CD14-positive monocyte (primary cell): Measurements from ENCODE around the gene PLA2G6. TPM values are rescaled to one million over a fixed set of nuclear protein-coding genes. Genes with fewer than 3 reads are reported as not detected.

ENCODE experiments used
- DNase-seq, 3 donors: peaks; one replicate each; pipeline ENCODE4 v3.0.0-alpha.2; 2011 to 2022
- H2AFZ ChIP-seq: 2 replicates; pipeline ENCODE4 v1.6.0; 2012; ENCODE audit warnings: mild to moderate bottlenecking, low read depth, low read length, inconsistent platforms; ENCODE audit not compliant: insufficient read depth, poor library complexity, severe bottlenecking
- H3K27ac ChIP-seq, 2 donors: 1 replicate in 1 of 2; 2 replicates in 1 of 2; pipeline ENCODE4 v1.5.1; 2012 to 2013; ENCODE audit warnings: low read length in 2 of 2, control low read depth in 1 of 2, inconsistent platforms in 1 of 2, low read depth in 1 of 2, mild to moderate bottlenecking in 1 of 2
- H3K27me3 ChIP-seq, 2 donors: one replicate each; pipeline versions ENCODE4 v1.6.0 to v1.6.1; 2011 to 2013; ENCODE audit warnings: low read length in 2 of 2; ENCODE audit not compliant: control insufficient read depth in 2 of 2, insufficient read depth in 2 of 2
- H3K36me3 ChIP-seq, 2 donors: replicated peaks in 1 of 2; 1 replicate in 1 of 2; 2 replicates in 1 of 2; pipeline versions ENCODE4 v1.5.1 to v1.6.1; 2012 to 2013; ENCODE audit warnings: low read length in 2 of 2, control low read depth in 1 of 2, inconsistent platforms in 1 of 2, mild to moderate bottlenecking in 1 of 2; ENCODE audit not compliant: insufficient read depth in 2 of 2, control insufficient read depth in 1 of 2
- H3K4me1 ChIP-seq, 2 donors: 1 replicate in 1 of 2; 2 replicates in 1 of 2; pipeline versions ENCODE4 v1.5.1 to v1.6.1; 2012 to 2013; ENCODE audit warnings: low read length in 2 of 2, control low read depth in 1 of 2, inconsistent platforms in 1 of 2, mild to moderate bottlenecking in 1 of 2, moderate library complexity in 1 of 2; ENCODE audit not compliant: insufficient read depth in 2 of 2, control insufficient read depth in 1 of 2
- H3K4me2 ChIP-seq: replicated peaks from 2 replicates; pipeline ENCODE3; 2012; ENCODE audit warnings: low read length, moderate library complexity, mild to moderate bottlenecking; ENCODE audit not compliant: poor library complexity, severe bottlenecking; ENCODE audit errors: extremely low read depth
- H3K4me3 ChIP-seq, 3 experiments: fragments of 200-600 bp in 1 of 3; sonication (generic) in 1 of 3; replicated peaks in 1 of 3; 1 replicate in 2 of 3; 2 replicates in 1 of 3; pipeline ENCODE4 v1.5.1; 2011 to 2013; ENCODE audit warnings: low read length in 3 of 3, mild to moderate bottlenecking in 3 of 3, control low read depth in 2 of 3, low read depth in 2 of 3, inconsistent platforms in 1 of 3, moderate library complexity in 1 of 3
- H3K79me2 ChIP-seq: 2 replicates; pipeline ENCODE4 v1.6.0; 2012; ENCODE audit warnings: mild to moderate bottlenecking, control low read depth, inconsistent platforms, low read length, moderate library complexity; ENCODE audit not compliant: insufficient read depth
- H3K9ac ChIP-seq: 2 replicates; pipeline ENCODE4 v1.6.0; 2017; ENCODE audit warnings: low read length, mild to moderate bottlenecking; ENCODE audit not compliant: insufficient read depth, poor library complexity, severe bottlenecking
- H3K9me3 ChIP-seq, 2 donors: replicated peaks in 1 of 2; 1 replicate in 1 of 2; 2 replicates in 1 of 2; pipeline versions ENCODE4 v1.5.1 to v1.6.1; 2012 to 2013; ENCODE audit warnings: low read length in 2 of 2, control low read depth in 1 of 2; ENCODE audit not compliant: control insufficient read depth in 1 of 2, insufficient read depth in 1 of 2
- H4K20me1 ChIP-seq: 2 replicates; pipeline ENCODE4 v1.6.0; 2012; ENCODE audit warnings: mild to moderate bottlenecking, low read length, control low read depth, moderate library complexity; ENCODE audit not compliant: insufficient read depth
- H3K27ac Mint-ChIP-seq, 7 donors: one replicate each; pipeline ENCODE4 v1.8.0; 2020; ENCODE audit warnings: mild to moderate bottlenecking in 7 of 7, mixed read lengths in 7 of 7, moderate library complexity in 6 of 7, inconsistent platforms in 2 of 7
- H3K27me3 Mint-ChIP-seq, 3 donors: one replicate each; pipeline ENCODE4 v1.8.0; 2021 to 2022; ENCODE audit warnings: low read depth in 3 of 3, mild to moderate bottlenecking in 3 of 3, mixed read lengths in 3 of 3, moderate library complexity in 3 of 3, inconsistent platforms in 1 of 3
- H3K36me3 Mint-ChIP-seq, 2 donors: one replicate each; pipeline ENCODE4 v1.8.0; 2020; ENCODE audit warnings: mixed read lengths in 2 of 2, inconsistent platforms in 1 of 2, mild to moderate bottlenecking in 1 of 2
- H3K4me1 Mint-ChIP-seq: one replicate; pipeline ENCODE4 v1.8.0; 2020; ENCODE audit warnings: mild to moderate bottlenecking, mixed read lengths
- H3K4me3 Mint-ChIP-seq, 2 donors: one replicate each; pipeline ENCODE4 v1.8.0; 2020; ENCODE audit warnings: mild to moderate bottlenecking in 2 of 2, mixed read lengths in 2 of 2, moderate library complexity in 1 of 2
- H3K9me3 Mint-ChIP-seq, 7 donors: one replicate each; pipeline ENCODE4 v1.8.0; 2020 to 2022; ENCODE audit warnings: mixed read lengths in 7 of 7, mild to moderate bottlenecking in 6 of 7, moderate library complexity in 6 of 7, inconsistent platforms in 2 of 7
- CTCF ChIP-seq: fragments of 200-600 bp; IDR thresholded peaks from one replicate; pipeline ENCODE4 v1.8.0; 2022; ENCODE audit warnings: antibody characterized with exemption, mild to moderate bottlenecking
- WGBS: methylation state at CpG from one replicate; pipeline ENCODE4 v1.1.5; 2013; ENCODE audit warnings: missing lambda C conversion rate; ENCODE audit not compliant: insufficient coverage; 5-methylcytosine and 5-hydroxymethylcytosine counted together
- intact Hi-C, 2 donors: fragments of 100-400 bp; cut with micrococcal nuclease; formaldehyde crosslinking; loops; one replicate each; pipeline versions ENCODE4 v1.15.0 to v1.15.1; 2023
- polyA plus RNA-seq, 3 donors: library from polyadenylated mRNA; depleted of rRNA in 1 of 3; unstranded in 2 of 3; stranded (reverse) in 1 of 3; fragments of 300-500 nt in 2 of 3; fragments of >200 nt in 1 of 3; fragmentation: Illumina TruSeq in 2 of 3; gene quantifications; 1 replicate in 2 of 3; 2 replicates in 1 of 3; pipeline ENCODE4 v1.2.3, GENCODE V29; 2012 to 2021

The PLA2G6 gene
- polyA plus RNA-seq, 3 donors, result 0.43 to 8.3 (median 0.62) TPM

DNA sequence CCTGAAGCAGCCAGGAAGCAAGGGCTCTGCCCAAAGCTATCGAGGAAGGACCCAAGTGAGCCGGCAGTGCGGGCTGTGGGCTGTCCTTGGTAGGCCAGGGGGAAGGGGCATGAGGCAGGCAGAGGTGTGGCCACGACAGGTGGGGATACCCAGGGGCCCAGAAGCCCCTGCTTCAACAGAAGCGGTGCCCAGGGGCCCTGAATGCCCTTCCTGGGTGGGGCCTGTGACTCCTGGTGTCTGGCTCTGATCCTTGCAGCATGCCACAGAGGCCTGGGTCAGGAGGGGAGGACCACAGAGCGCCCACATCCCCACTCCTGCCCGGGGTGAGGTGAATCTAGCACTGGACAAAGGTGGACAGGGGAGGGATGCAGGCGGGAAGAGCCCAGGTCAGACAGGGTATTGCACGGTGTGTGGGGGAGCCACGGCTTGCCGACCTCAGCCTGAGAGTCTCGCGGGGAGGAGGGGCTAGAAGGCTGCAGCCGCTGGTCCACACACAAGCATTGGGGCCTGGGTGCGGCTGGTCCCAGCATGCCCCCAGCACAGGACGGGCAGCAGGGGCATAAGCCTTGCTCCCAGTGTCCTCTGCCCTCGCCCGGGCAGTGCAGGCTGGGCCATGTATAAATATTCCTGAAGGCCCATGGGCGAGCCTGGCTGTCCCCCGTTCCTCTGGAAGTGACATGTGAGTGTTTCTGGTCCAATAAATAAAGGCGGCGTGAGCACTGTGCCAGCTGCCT, 39.2 kb upstream of the PLA2G6 start:
- Mint-ChIP-seq H3K4me3 (no peak overlapping the region), H3K36me3 (peaks cover 27 to 53% of the 10 kb centered on the region in 2 donors), H3K4me1 (peaks cover 12% of the 10 kb centered on the region), H3K27ac (peak overlapping the region in 1 of 7 donors; percentile 31), H3K27me3 (peaks cover 0 to 5% (median 5%) of the 10 kb centered on the region in 3 donors), H3K9me3 (peaks cover 0 to 1% (median 0%) of the 10 kb centered on the region in 7 donors)
- no peak overlapping the region for H2AFZ ChIP-seq
- H3K27ac ChIP-seq, result no peak overlapping the region
- peaks cover 13 to 21% of the 10 kb centered on the region in 2 donors for H3K4me1 ChIP-seq
- no peaks in the 10 kb centered on the region for H3K27me3 ChIP-seq
- peak in 1 of 3 donors; percentile 28 for DNase-seq
- 97% methylated on average over 18 of the region's 22 CpGs for WGBS
- no peak for TF ChIP-seq CTCF
- no peak overlapping the region for H3K4me3 ChIP-seq
- peaks cover 22 to 25% of the 10 kb centered on the region in 2 donors for H3K36me3 ChIP-seq
- no peaks in the 10 kb centered on the region for H4K20me1 ChIP-seq
- no peaks in the 10 kb centered on the region for H3K79me2 ChIP-seq
- no peak overlapping the region for H3K9ac ChIP-seq
- H3K9me3 ChIP-seq, result no peaks in the 10 kb centered on the region
- no peak overlapping the region for H3K4me2 ChIP-seq
- intact Hi-C loops, result no loop called here

GRCh38 chr22:38220163-38220562, 38.5 kb upstream of the PLA2G6 start:
- H3K4me3 Mint-ChIP-seq, result no peak overlapping the region
- intact Hi-C loops, result no loop called here
- H3K4me2 ChIP-seq, result no peak overlapping the region
- no peak overlapping the region for H3K27ac ChIP-seq
- no peaks in the 10 kb centered on the region for H3K79me2 ChIP-seq
- DNase-seq, result peak in 1 of 3 donors; percentile 29
- no peak overlapping the region for H3K4me3 ChIP-seq
- H2AFZ ChIP-seq, result no peak overlapping the region
- peaks cover 2 to 8% (median 6%) of the 10 kb centered on the region in 3 donors for H3K27me3 Mint-ChIP-seq
- H3K27ac Mint-ChIP-seq, result no peak overlapping the region
- H4K20me1 ChIP-seq, result no peaks in the 10 kb centered on the region
- H3K36me3 ChIP-seq, result peaks cover 18 to 22% of the 10 kb centered on the region in 2 donors
- peaks cover 23 to 49% of the 10 kb centered on the region in 2 donors for H3K36me3 Mint-ChIP-seq
- no peaks in the 10 kb centered on the region for H3K9me3 ChIP-seq
- peaks cover 14 to 24% of the 10 kb centered on the region in 2 donors for H3K4me1 ChIP-seq
- H3K9me3 Mint-ChIP-seq, result peaks cover 0 to 3% (median 1%) of the 10 kb centered on the region in 7 donors
- no peak for TF ChIP-seq CTCF
- WGBS, result 94% methylated on average over 2 of the region's 8 CpGs
- H3K9ac ChIP-seq, result peak overlapping the region; percentile 15
- H3K27me3 ChIP-seq, result peaks cover 0 to 2% of the 10 kb centered on the region in 2 donors
- H3K4me1 Mint-ChIP-seq, result peaks cover 13% of the 10 kb centered on the region
